Spinal cord (tissue), 10 donors: ENCODE results near the gene INPPL1. TPM values are rescaled to one million over a fixed set of nuclear protein-coding genes. Genes with fewer than 3 reads are reported as not detected.

Experiments used
- DNase-seq, 6 donors: peaks; one replicate each; pipeline versions ENCODE4 v3.0.0 to v3.0.0-alpha.2; 2013 to 2015; ENCODE audit warnings: low spot score in 6 of 6, low read depth in 4 of 6
- H3K27ac ChIP-seq: one replicate; pipeline ENCODE4 v1.5.1; 2013; ENCODE audit warnings: low read depth, low read length, control low read depth
- H3K27me3 ChIP-seq: one replicate; pipeline ENCODE4 v1.6.1; 2013; ENCODE audit warnings: low read length; ENCODE audit not compliant: control insufficient read depth, insufficient read depth
- H3K36me3 ChIP-seq: one replicate; pipeline ENCODE4 v1.6.1; 2013; ENCODE audit warnings: low read length; ENCODE audit not compliant: control insufficient read depth, insufficient read depth
- H3K4me1 ChIP-seq: one replicate; pipeline ENCODE4 v1.6.1; 2013; ENCODE audit warnings: low read length; ENCODE audit not compliant: control insufficient read depth, insufficient read depth
- H3K4me3 ChIP-seq: one replicate; pipeline ENCODE4 v1.5.1; 2013; ENCODE audit warnings: low read depth, low read length, control low read depth
- H3K9me3 ChIP-seq: one replicate; pipeline ENCODE4 v1.6.1; 2013; ENCODE audit warnings: low read length; ENCODE audit not compliant: control insufficient read depth, insufficient read depth
- WGBS: methylation state at CpG from one replicate; pipeline ENCODE4 v1.1.5; 2013; ENCODE audit warnings: missing lambda C conversion rate; ENCODE audit not compliant: insufficient coverage; 5-methylcytosine and 5-hydroxymethylcytosine counted together
- polyA plus RNA-seq, 2 donors: library from polyadenylated mRNA; unstranded; fragments of 120-200 nt; gene quantifications; one replicate each; pipeline ENCODE4 v1.2.1, GENCODE V29; 2013; ENCODE audit not compliant: insufficient read length in 2 of 2
- total RNA-seq, 2 donors: library from RNA; depleted of rRNA in 1 of 2; stranded (reverse); fragments of 120-200 nt in 1 of 2; fragments of >200 nt in 1 of 2; gene quantifications; one replicate each; pipeline versions ENCODE4 v1.2.3 to v1.2.4, GENCODE V29; 2013 to 2014
- donor health status: healthy.

The INPPL1 gene
- total and polyA plus RNA-seq, 4 donors, result 34.1 to 147 (median 112) TPM

DNA sequence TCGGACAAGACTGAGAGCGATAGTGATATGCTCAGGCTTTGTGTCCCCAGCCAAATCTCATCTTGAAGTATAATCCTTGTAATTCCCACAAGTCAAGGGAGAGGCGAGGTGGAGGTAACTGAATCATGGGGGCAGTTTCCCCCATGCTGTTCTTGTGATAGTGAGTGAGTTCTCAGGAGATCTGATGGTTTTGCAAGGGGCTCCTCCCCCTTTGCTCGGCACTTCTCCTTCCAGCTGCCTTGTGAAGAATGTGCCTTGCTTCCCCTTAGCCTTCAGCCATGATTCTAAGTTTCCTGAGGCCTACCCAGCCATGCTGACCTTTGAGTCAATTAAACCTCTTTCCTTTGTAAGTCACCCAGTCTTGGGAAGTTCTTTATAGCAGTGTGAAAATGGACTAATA lies 15.5 kb upstream of the INPPL1 start:
- Histone ChIP-seq H3K36me3 (no peaks in the 10 kb centered on the region), H3K27ac (no peak overlapping the region), H3K4me3 (no peak overlapping the region), H3K27me3 (no peaks in the 10 kb centered on the region), H3K4me1 (no peaks in the 10 kb centered on the region), H3K9me3 (peaks cover 5% of the 10 kb centered on the region)
- 43% methylated on average over 1 of the region's 4 CpGs for WGBS
- no peak for DNase-seq

DNA sequence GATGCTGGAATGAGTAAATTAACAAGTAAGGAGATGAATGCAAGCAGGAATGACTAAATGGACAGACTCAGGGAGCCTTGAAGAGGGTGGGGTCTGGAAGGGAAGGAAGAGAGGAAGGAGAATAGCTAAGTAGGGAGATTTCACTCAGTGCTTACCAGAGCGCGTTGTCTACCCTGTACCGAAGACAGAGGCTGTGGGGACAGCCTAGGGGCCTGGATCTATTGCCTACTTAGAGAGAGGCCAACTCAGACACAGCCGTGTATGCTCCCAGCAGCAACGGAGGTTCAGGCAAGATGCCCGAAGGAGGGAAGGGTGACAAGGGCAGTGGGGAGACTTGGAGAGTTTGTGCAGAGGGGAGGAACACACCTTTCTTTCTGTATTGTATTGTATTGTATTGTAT lies 7.9 kb upstream of the INPPL1 start, which contains the start of gene FOLR2:
Gene FOLR2, plus strand, starts transcription at position 157 of the 400 bp plus-strand sequence. CDS start 1,791 bp downstream, outside the sequence.
- Histone ChIP-seq H3K27me3 (peaks cover 2% of the 10 kb centered on the region), H3K4me1 (no peaks in the 10 kb centered on the region), H3K36me3 (no peaks in the 10 kb centered on the region), H3K4me3 (no peak within 1 kb of the TSS), H3K9me3 (no peaks in the 10 kb centered on the region), H3K27ac (no peak within 1 kb of the TSS)
- WGBS, result 93% methylated on average over 6 of the region's 6 CpGs
- DNase-seq, result no peak

DNA sequence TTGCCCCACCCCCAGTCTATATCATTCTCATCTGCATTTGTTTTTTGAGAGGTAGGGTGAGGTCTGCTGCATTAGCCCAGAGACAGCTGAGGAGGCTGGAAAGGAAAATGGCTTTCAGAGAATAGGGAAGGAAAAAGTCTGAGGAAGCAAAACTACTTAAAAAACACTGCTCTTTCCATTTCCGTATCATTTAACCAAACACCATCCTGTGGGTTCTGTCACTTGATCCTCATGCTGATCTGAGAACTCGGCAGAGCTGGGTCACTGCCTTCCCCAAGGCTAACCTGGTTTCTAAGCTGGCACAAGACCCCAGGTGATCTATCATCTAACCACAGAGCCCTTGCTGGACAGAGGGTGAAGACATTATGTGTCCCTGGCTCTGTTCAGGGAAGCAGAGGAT lies 6.7 kb upstream of the INPPL1 start:
- no peak for DNase-seq
- no peaks in the 10 kb centered on the region for H3K9me3 ChIP-seq
- H3K27ac ChIP-seq, result no peak overlapping the region
- H3K4me1 ChIP-seq, result peaks cover 9% of the 10 kb centered on the region
- H3K36me3 ChIP-seq, result no peaks in the 10 kb centered on the region
- no peak overlapping the region for H3K4me3 ChIP-seq
- 40% methylated on average over 2 of the region's 2 CpGs for WGBS
- peaks cover 2% of the 10 kb centered on the region for H3K27me3 ChIP-seq

DNA sequence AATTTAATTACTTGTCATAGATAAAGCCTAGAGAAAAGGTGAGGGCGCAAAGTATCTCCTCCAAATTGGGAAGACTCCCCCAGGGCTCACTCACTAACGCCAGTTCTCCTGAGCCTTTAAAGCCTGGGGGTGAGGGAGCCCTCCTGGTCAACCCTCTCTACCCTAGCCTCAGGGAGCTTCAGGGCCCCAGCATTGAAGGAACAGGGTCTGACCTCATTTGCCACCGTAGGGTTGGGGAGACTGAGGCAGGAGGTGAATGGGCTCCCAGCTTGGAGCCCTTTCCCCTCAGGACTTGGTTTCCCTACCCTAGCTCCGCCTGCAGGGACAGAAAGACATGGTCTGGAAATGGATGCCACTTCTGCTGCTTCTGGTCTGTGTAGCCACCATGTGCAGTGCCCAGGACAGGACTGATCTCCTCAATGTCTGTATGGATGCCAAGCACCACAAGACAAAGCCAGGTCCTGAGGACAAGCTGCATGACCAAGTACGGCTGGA lies 6.3 kb upstream of the INPPL1 start:
- peaks cover 2% of the 10 kb centered on the region for H3K27me3 ChIP-seq
- H3K36me3 ChIP-seq, result no peaks in the 10 kb centered on the region
- DNase-seq, result no peak
- H3K4me1 ChIP-seq, result peaks cover 14% of the 10 kb centered on the region
- no peak overlapping the region for H3K27ac ChIP-seq
- no peaks in the 10 kb centered on the region for H3K9me3 ChIP-seq
- WGBS, result 91% methylated on average over 2 of the region's 5 CpGs
- no peak overlapping the region for H3K4me3 ChIP-seq

DNA sequence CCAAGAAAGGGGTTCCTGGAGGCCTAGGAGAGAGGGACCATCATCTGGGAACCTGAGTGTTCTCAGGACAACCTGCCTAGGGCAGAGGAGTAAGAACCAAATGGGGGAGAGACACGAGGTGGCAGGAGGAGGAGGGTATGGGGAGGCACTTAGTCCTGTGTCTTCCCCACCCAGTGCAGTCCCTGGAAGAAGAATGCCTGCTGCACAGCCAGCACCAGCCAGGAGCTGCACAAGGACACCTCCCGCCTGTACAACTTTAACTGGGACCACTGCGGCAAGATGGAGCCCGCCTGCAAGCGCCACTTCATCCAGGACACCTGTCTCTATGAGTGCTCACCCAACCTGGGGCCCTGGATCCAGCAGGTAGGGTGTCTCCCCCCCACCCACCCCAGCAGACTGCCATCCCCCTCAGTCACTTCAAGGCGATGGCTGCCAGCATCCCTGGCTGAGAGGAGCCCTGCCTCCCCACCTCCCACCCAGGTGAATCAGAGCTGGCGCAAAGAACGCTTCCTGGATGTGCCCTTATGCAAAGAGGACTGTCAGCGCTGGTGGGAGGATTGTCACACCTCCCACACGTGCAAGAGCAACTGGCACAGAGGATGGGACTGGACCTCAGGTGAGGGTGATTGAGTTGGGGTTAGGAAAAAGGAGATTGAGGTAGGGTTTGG lies 3.7 kb upstream of the INPPL1 start:
- Histone ChIP-seq H3K27ac (no peak overlapping the region), H3K4me3 (no peak overlapping the region), H3K4me1 (peaks cover 30% of the 10 kb centered on the region), H3K27me3 (peaks cover 5% of the 10 kb centered on the region), H3K36me3 (peaks cover 4% of the 10 kb centered on the region), H3K9me3 (no peaks in the 10 kb centered on the region)
- WGBS, result 83% methylated on average over 9 of the region's 10 CpGs
- no peak for DNase-seq

DNA sequence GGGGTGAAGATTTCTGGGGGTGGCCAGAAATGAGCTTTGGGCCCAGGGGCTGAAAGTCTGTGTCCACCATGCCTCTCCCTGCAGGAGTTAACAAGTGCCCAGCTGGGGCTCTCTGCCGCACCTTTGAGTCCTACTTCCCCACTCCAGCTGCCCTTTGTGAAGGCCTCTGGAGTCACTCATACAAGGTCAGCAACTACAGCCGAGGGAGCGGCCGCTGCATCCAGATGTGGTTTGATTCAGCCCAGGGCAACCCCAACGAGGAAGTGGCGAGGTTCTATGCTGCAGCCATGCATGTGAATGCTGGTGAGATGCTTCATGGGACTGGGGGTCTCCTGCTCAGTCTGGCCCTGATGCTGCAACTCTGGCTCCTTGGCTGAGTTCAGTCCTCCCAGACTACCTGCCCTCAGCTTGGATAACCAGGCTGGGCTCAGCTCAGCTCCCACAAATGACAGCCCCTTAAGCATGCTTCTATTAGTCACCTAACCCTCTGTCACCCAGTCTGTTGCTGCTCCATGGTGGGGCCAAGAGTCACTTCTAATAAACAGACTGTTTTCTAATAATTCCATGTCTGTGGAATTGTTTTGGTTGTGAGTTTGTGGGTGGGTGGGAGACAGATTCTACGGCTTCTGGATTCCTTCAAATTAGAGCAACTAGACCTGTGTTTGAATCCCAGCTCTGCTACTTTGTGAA lies 3.0 kb upstream of the INPPL1 start:
- H3K4me1 ChIP-seq, result peaks cover 37% of the 10 kb centered on the region
- DNase-seq, result no peak
- H3K27me3 ChIP-seq, result peaks cover 5% of the 10 kb centered on the region
- H3K27ac ChIP-seq, result no peak overlapping the region
- 62% methylated on average over 7 of the region's 7 CpGs for WGBS
- H3K4me3 ChIP-seq, result no peak overlapping the region
- no peaks in the 10 kb centered on the region for H3K9me3 ChIP-seq
- H3K36me3 ChIP-seq, result peaks cover 4% of the 10 kb centered on the region

DNA sequence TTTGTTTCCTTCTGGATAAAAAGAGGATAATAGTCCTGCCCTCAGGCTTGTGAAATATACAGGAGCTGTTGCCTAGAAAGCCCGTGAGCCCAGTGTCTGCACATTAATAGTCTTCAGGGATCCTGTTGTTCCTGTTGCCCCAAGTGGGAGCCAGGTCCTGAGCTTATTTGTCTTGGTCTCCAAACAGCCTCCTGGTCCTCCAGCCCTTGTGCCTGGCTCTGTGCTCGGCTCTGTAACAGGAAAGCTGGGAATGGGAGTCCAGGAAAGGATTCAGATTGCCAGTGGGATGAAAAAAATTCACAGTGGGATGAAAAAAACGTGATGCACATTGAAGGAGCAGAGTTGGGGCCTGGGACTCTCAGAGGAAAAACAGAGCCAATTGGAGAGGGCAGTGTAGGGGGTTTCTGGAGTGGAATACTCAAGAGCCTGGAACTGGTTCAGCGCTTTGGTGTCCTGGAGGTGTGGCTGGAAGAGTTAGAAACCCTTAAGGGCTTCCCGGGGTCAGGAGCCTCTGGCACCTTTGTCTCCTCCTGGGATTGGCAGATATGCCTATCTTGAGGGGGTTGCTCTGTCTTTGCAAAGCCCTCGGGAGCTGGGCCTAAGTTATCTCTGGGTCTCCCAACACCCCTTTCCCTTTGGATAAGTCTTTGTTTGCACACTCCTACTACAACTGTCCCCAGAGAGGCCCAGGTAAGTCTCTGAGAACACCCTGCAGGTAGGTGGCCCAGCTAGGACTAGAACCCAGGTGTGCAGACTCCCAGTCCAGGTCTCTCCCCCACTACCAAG lies 2.3 kb upstream of the INPPL1 start:
- no peak for DNase-seq
- WGBS, result 52% methylated on average over 6 of the region's 6 CpGs
- Histone ChIP-seq H3K27ac (peak overlapping the region; percentile 95), H3K27me3 (peaks cover 5% of the 10 kb centered on the region), H3K4me1 (peaks cover 43% of the 10 kb centered on the region), H3K4me3 (peak overlapping the region; percentile 88), H3K36me3 (peaks cover 4% of the 10 kb centered on the region), H3K9me3 (no peaks in the 10 kb centered on the region)

DNA sequence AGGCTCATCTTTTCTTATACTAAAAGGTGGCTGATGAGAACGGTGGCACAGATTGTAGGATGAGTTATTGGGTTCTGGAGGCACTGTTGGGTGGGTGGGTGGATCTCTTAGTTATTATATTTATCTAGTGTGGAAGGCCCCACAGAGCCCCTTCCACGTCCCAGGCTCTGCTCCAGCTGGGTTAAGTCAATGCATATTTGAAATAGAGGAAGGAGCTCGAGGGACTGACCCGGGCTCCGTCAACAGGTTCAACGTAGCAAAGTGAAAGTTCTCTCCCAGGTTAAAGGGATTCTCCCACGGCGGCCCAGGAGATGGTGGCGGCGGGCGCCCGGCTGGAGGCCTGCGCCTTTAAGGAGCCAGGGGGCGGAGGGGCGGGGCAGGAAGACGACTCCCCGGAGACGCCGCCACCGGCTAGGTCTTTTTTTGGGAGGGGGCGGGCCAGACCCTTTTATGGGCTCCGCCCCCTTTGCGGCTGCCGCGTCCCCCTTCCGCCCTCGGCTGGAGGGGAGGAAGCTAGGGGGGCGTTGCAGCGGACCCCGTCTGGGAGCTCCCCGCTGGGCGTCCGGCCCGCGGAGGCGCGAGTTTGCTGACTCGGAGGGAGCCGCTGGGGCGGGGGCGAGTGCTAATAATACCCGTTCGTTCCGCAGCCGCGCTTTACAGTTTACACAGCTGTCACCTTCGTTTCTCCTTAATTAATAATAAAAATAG lies 1.5 kb upstream of the INPPL1 start:
- Histone ChIP-seq H3K4me1 (peaks cover 50% of the 10 kb centered on the region), H3K27ac (peak overlapping the region; percentile 95), H3K27me3 (peaks cover 5% of the 10 kb centered on the region), H3K4me3 (peak overlapping the region; percentile 88), H3K9me3 (no peaks in the 10 kb centered on the region), H3K36me3 (peaks cover 10% of the 10 kb centered on the region)
- DNase-seq, result peak; percentile 58 to 96 (median 82)
- WGBS, result 1% methylated on average over 44 of the region's 47 CpGs
